ENCODE measurements around the gene DDR2.

DDR2 gene

GRCh38 chr1:162701286-162701685, 69.0 kb downstream of the DDR2 start:
- peaks cover 8% of the 10 kb centered on the region for H3K36me3 ChIP-seq (replicated peaks)
- DNase-seq = no peak
- in situ Hi-C loops (cut with HindIII; ENCODE audit: low pct_ligation_motif_present, low sequenced_read_pairs) = no loop called here
- H3K27ac ChIP-seq = no peak overlapping the region
- H3K4me3 ChIP-seq (ENCODE audit: low read depth, low read length) = no peak overlapping the region
- TF ChIP-seq CTCF (IDR thresholded peaks at IDR 0.05; ENCODE audit: low read depth, low read length, missing control alignments) = no peak
- H3K27me3 ChIP-seq (replicated peaks) = no peaks in the 10 kb centered on the region

- Histone ChIP-seq H3K27me3 (replicated peaks) (no peaks in the 10 kb centered on the region), H3K36me3 (replicated peaks) (peaks cover 9% of the 10 kb centered on the region), H3K4me3 (ENCODE audit: low read depth, low read length) (no peak overlapping the region), H3K27ac (no peak overlapping the region)
- in situ Hi-C loops (cut with HindIII; ENCODE audit: low pct_ligation_motif_present, low sequenced_read_pairs) = no loop called here
- TF ChIP-seq CTCF (IDR thresholded peaks at IDR 0.05; ENCODE audit: low read depth, low read length, missing control alignments) = no peak
- DNase-seq = no peak
Observed at GRCh38 chr1:162702628-162703027, 70.4 kb downstream of the DDR2 start.

- in situ Hi-C loops (cut with HindIII; ENCODE audit: low pct_ligation_motif_present, low sequenced_read_pairs) = no loop called here
- DNase-seq = no peak
- no peaks in the 10 kb centered on the region for H3K27me3 ChIP-seq (replicated peaks)
- H3K36me3 ChIP-seq (replicated peaks) = peaks cover 12% of the 10 kb centered on the region
- TF ChIP-seq CTCF (IDR thresholded peaks at IDR 0.05; ENCODE audit: low read depth, low read length, missing control alignments) = no peak
- no peak overlapping the region for H3K27ac ChIP-seq
- no peak overlapping the region for H3K4me3 ChIP-seq (ENCODE audit: low read depth, low read length)
Observed at GRCh38 chr1:162703708-162704107, 71.4 kb downstream of the DDR2 start.

GRCh38 chr1:162704673-162705424, 72.6 kb downstream of the DDR2 start:
- H3K36me3 ChIP-seq (replicated peaks) = peaks cover 12% of the 10 kb centered on the region
- H3K27ac ChIP-seq = no peak overlapping the region
- in situ Hi-C loops (cut with HindIII; ENCODE audit: low pct_ligation_motif_present, low sequenced_read_pairs) = no loop called here
- H3K4me3 ChIP-seq (ENCODE audit: low read depth, low read length) = no peak overlapping the region
- no peak for DNase-seq
- TF ChIP-seq CTCF (IDR thresholded peaks at IDR 0.05; ENCODE audit: low read depth, low read length, missing control alignments) = no peak
- H3K27me3 ChIP-seq (replicated peaks) = no peaks in the 10 kb centered on the region

- no peak for TF ChIP-seq CTCF (IDR thresholded peaks at IDR 0.05; ENCODE audit: low read depth, low read length, missing control alignments)
- in situ Hi-C loops (cut with HindIII; ENCODE audit: low pct_ligation_motif_present, low sequenced_read_pairs) = no loop called here
Observed at GRCh38 chr1:162706003-162706402, 73.7 kb downstream of the DDR2 start.

GRCh38 chr1:162706606-162707005, 74.3 kb downstream of the DDR2 start:
- no peak overlapping the region for H3K27ac ChIP-seq
- no peaks in the 10 kb centered on the region for H3K27me3 ChIP-seq (replicated peaks)
- no peak overlapping the region for H3K4me3 ChIP-seq (ENCODE audit: low read depth, low read length)
- no peak for TF ChIP-seq CTCF (IDR thresholded peaks at IDR 0.05; ENCODE audit: low read depth, low read length, missing control alignments)
- DNase-seq = no peak
- in situ Hi-C loops (cut with HindIII; ENCODE audit: low pct_ligation_motif_present, low sequenced_read_pairs) = no loop called here
- H3K36me3 ChIP-seq (replicated peaks) = peaks cover 12% of the 10 kb centered on the region

More at GRCh38 chr1:162706003-162706402, 73.7 kb downstream of the DDR2 start:
- DNase-seq = no peak
- H3K4me3 ChIP-seq (ENCODE audit: low read depth, low read length) = no peak overlapping the region
- no peak overlapping the region for H3K27ac ChIP-seq
- H3K36me3 ChIP-seq (replicated peaks) = peaks cover 12% of the 10 kb centered on the region
- H3K27me3 ChIP-seq (replicated peaks) = no peaks in the 10 kb centered on the region
